Mesendoderm (in vitro differentiated cells): ENCODE measurements around the gene MESD.

ENCODE experiments used
- DNase-seq: peaks from one replicate; pipeline ENCODE4 v3.0.0; 2013
- H2AK5ac ChIP-seq: 2 replicates; pipeline ENCODE4 v1.6.1; 2013; ENCODE audit warnings: low read length, inconsistent platforms
- H2BK120ac ChIP-seq: 2 replicates; pipeline ENCODE4 v1.6.1; 2013; ENCODE audit warnings: low read depth, mild to moderate bottlenecking, low read length, moderate library complexity, mixed read lengths
- H2BK15ac ChIP-seq: replicated peaks from 2 replicates; pipeline ENCODE4 v1.6.1; 2013; ENCODE audit warnings: low read depth, mild to moderate bottlenecking, moderate library complexity
- H2BK5ac ChIP-seq: 2 replicates; pipeline ENCODE4 v1.6.1; 2013; ENCODE audit warnings: low read length, inconsistent platforms
- H3K18ac ChIP-seq: 2 replicates; pipeline ENCODE4 v1.6.1; 2013; ENCODE audit warnings: mild to moderate bottlenecking, low read length, mixed read lengths
- H3K23ac ChIP-seq: one replicate; pipeline ENCODE4 v1.6.1; 2013; ENCODE audit warnings: low read length
- H3K27ac ChIP-seq: 2 replicates; pipeline ENCODE4 v1.5.1; 2013; ENCODE audit warnings: low read depth, mild to moderate bottlenecking, inconsistent platforms, low read length, moderate library complexity
- H3K27me3 ChIP-seq: 2 replicates; pipeline ENCODE4 v1.6.1; 2013; ENCODE audit warnings: low read length, control low read depth, mild to moderate bottlenecking, inconsistent platforms; ENCODE audit not compliant: insufficient read depth, poor library complexity
- H3K36me3 ChIP-seq: 2 replicates; pipeline ENCODE4 v1.6.1; 2013; ENCODE audit warnings: low read length, inconsistent platforms; ENCODE audit not compliant: control insufficient read depth, insufficient read depth
- H3K4ac ChIP-seq: one replicate; pipeline ENCODE4 v1.6.1; 2013; ENCODE audit warnings: low read depth, mild to moderate bottlenecking, low read length, moderate library complexity
- H3K4me1 ChIP-seq: 2 replicates; pipeline ENCODE4 v1.6.1; 2013; ENCODE audit warnings: low read depth, low read length, inconsistent platforms; ENCODE audit not compliant: control insufficient read depth
- H3K4me2 ChIP-seq: 2 replicates; pipeline ENCODE4 v1.6.1; 2013; ENCODE audit warnings: low read length
- H3K4me3 ChIP-seq: 2 replicates; pipeline ENCODE4 v1.5.1; 2013; ENCODE audit warnings: mild to moderate bottlenecking, low read length
- H3K56ac ChIP-seq: one replicate; pipeline ENCODE4 v1.6.1; 2013; ENCODE audit warnings: low read length
- H3K79me1 ChIP-seq: 2 replicates; pipeline ENCODE4 v1.6.1; 2013; ENCODE audit warnings: low read length, inconsistent platforms
- H3K79me2 ChIP-seq: 2 replicates; pipeline ENCODE4 v1.6.1; 2013; ENCODE audit warnings: mild to moderate bottlenecking, low read length; ENCODE audit not compliant: control insufficient read depth, insufficient read depth
- H3K9ac ChIP-seq: 2 replicates; pipeline ENCODE4 v1.6.1; 2013; ENCODE audit warnings: low read length, inconsistent platforms
- H4K5ac ChIP-seq: one replicate; pipeline ENCODE4 v1.6.1; 2013; ENCODE audit warnings: low read length
- H4K8ac ChIP-seq: one replicate; pipeline ENCODE4 v1.6.1; 2013; ENCODE audit warnings: low read depth, mild to moderate bottlenecking, control low read depth, low read length, moderate library complexity
- WGBS: extraction: QIAGEN DNeasy Blood & Tissue Kit; methylation state at CpG from one replicate; pipeline ENCODE4 v1.1.7; 2013; ENCODE audit warnings: low lambda C conversion rate, missing lambda C conversion rate; ENCODE audit not compliant: insufficient coverage; ENCODE audit errors: extremely low coverage; 5-methylcytosine and 5-hydroxymethylcytosine counted together

Gene MESD

GRCh38 chr15:80931191-80931590, 58.4 kb downstream of the MESD start:
- H4K8ac ChIP-seq: no peak overlapping the region
- no peak overlapping the region for H2AK5ac ChIP-seq
- H3K79me2 ChIP-seq: no peaks in the 10 kb centered on the region
- no peak overlapping the region for H4K5ac ChIP-seq
- H2BK5ac ChIP-seq: no peak overlapping the region
- DNase-seq: no peak
- H3K56ac ChIP-seq: no peak overlapping the region
- H2BK120ac ChIP-seq: no peak overlapping the region
- no peak overlapping the region for H3K23ac ChIP-seq
- no peaks in the 10 kb centered on the region for H3K27me3 ChIP-seq
- no peak overlapping the region for H3K18ac ChIP-seq
- H3K79me1 ChIP-seq: no peaks in the 10 kb centered on the region
- no peak overlapping the region for H3K9ac ChIP-seq
- H3K4ac ChIP-seq: no peak overlapping the region
- no CpG with 5 or more reads among the region's 2 CpGs for WGBS
- H3K36me3 ChIP-seq: no peaks in the 10 kb centered on the region
- H3K4me2 ChIP-seq: no peak overlapping the region
- H3K4me3 ChIP-seq: no peak overlapping the region
- peaks cover 10% of the 10 kb centered on the region for H3K4me1 ChIP-seq
- no peak overlapping the region for H3K27ac ChIP-seq
- H2BK15ac ChIP-seq: no peak overlapping the region

DNA sequence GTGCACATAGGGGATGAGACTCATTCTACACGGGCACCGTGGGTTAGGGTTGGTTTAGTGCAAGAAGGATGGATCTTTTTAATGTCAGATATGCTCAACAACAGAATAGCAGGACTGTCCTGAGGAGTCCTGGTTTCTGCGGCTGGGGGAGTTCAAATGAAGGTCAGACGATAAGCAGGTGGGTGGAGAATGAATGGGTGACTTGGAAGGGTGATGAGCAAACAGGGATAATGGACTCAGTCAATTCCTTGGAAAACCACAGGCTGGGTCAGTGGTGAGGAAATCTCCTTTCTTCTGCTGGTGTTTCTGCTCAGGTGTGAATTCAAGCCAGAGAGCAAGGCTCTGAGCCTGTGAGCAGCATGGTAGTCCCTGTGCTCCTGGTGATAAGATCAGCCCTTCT, 59.9 kb downstream of the MESD start:
- H3K4ac ChIP-seq: no peak overlapping the region
- H2BK15ac ChIP-seq: no peak overlapping the region
- H3K9ac ChIP-seq: no peak overlapping the region
- H3K79me2 ChIP-seq: no peaks in the 10 kb centered on the region
- no peak overlapping the region for H3K23ac ChIP-seq
- H4K5ac ChIP-seq: no peak overlapping the region
- H3K56ac ChIP-seq: no peak overlapping the region
- no peak overlapping the region for H2AK5ac ChIP-seq
- no peaks in the 10 kb centered on the region for H3K36me3 ChIP-seq
- H3K4me1 ChIP-seq: peaks cover 3% of the 10 kb centered on the region
- no peak overlapping the region for H3K4me3 ChIP-seq
- H3K79me1 ChIP-seq: no peaks in the 10 kb centered on the region
- H3K18ac ChIP-seq: no peak overlapping the region
- no peak overlapping the region for H3K27ac ChIP-seq
- no peak overlapping the region for H2BK120ac ChIP-seq
- H2BK5ac ChIP-seq: no peak overlapping the region
- no CpG with 5 or more reads among the region's 4 CpGs for whole genome bisulfite sequencing
- no peak overlapping the region for H4K8ac ChIP-seq
- H3K27me3 ChIP-seq: no peaks in the 10 kb centered on the region
- no peak for DNase-seq
- no peak overlapping the region for H3K4me2 ChIP-seq

DNA sequence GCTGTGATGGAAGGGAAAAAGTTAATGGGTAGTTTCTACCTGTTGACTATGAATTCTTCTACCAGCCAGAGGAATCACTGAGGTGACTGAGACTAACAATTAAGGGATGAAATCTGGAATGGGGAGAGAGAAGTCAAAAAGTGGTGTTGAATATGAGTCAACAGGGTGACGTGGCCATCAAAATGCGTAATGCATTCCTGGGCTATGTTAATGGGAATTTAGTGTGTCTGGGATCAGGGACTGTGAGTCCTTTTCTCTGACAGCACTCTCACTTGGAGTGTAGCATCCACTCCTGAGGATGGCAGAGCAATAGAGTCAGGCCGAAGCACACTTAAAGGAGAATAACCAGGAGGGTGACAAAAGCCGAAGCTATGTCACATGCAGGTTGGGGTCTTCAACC, 60.4 kb downstream of the MESD start:
- H3K4ac ChIP-seq: no peak overlapping the region
- H3K23ac ChIP-seq: no peak overlapping the region
- H3K4me3 ChIP-seq: no peak overlapping the region
- no peak overlapping the region for H2BK5ac ChIP-seq
- H3K9ac ChIP-seq: no peak overlapping the region
- H3K4me2 ChIP-seq: no peak overlapping the region
- no peak overlapping the region for H2AK5ac ChIP-seq
- H4K5ac ChIP-seq: no peak overlapping the region
- no peaks in the 10 kb centered on the region for H3K79me2 ChIP-seq
- no peaks in the 10 kb centered on the region for H3K36me3 ChIP-seq
- DNase-seq: no peak
- no CpG with 5 or more reads among the region's 4 CpGs for WGBS
- no peak overlapping the region for H3K18ac ChIP-seq
- no peaks in the 10 kb centered on the region for H3K79me1 ChIP-seq
- no peaks in the 10 kb centered on the region for H3K27me3 ChIP-seq
- H3K56ac ChIP-seq: no peak overlapping the region
- H3K27ac ChIP-seq: no peak overlapping the region
- H4K8ac ChIP-seq: no peak overlapping the region
- H2BK15ac ChIP-seq: no peak overlapping the region
- H2BK120ac ChIP-seq: no peak overlapping the region
- H3K4me1 ChIP-seq: no peaks in the 10 kb centered on the region

GRCh38 chr15:80926126-80926525, 63.5 kb downstream of the MESD start:
- no peak overlapping the region for H2AK5ac ChIP-seq
- no peak overlapping the region for H2BK5ac ChIP-seq
- DNase-seq: no peak
- no peaks in the 10 kb centered on the region for H3K27me3 ChIP-seq
- no CpG with 5 or more reads among the region's 3 CpGs for WGBS
- no peak overlapping the region for H3K18ac ChIP-seq
- H3K56ac ChIP-seq: no peak overlapping the region
- no peak overlapping the region for H2BK15ac ChIP-seq
- H3K79me1 ChIP-seq: no peaks in the 10 kb centered on the region
- H3K4me2 ChIP-seq: no peak overlapping the region
- H4K5ac ChIP-seq: no peak overlapping the region
- H3K4me3 ChIP-seq: no peak overlapping the region
- no peak overlapping the region for H3K4ac ChIP-seq
- H4K8ac ChIP-seq: no peak overlapping the region
- no peaks in the 10 kb centered on the region for H3K4me1 ChIP-seq
- H3K9ac ChIP-seq: no peak overlapping the region
- H3K23ac ChIP-seq: no peak overlapping the region
- no peaks in the 10 kb centered on the region for H3K36me3 ChIP-seq
- H3K79me2 ChIP-seq: no peaks in the 10 kb centered on the region
- H3K27ac ChIP-seq: no peak overlapping the region
- no peak overlapping the region for H2BK120ac ChIP-seq

DNA sequence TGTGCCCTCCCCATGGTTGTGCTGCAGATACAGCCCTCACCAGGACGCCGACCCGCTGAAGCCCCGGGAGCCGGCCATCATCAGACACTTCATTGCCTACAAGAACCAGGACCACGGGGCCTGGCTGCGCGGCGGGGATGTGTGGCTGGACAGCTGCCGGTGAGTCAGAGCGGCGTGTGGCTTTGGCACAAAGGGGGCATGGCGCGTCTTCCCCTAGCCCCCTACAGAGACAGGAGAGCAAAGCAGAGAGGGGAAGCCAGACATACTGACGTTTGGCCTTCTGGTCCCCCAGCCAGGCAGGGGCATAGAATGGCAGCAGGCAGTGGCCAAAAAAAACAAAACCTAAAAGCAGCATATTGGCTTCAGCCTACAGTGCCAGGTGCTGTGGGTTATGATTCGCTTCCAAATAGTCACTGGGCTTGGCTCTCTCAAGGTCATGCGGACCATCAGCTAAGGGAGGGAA, 64.0 kb downstream of the MESD start:
- Histone ChIP-seq H2BK5ac (no peak overlapping the region), H3K27ac (no peak overlapping the region), H3K79me2 (no peaks in the 10 kb centered on the region), H3K56ac (no peak overlapping the region), H3K79me1 (no peaks in the 10 kb centered on the region), H3K27me3 (no peaks in the 10 kb centered on the region), H3K23ac (no peak overlapping the region), H2BK120ac (no peak overlapping the region), H3K18ac (no peak overlapping the region), H3K4me3 (no peak overlapping the region), H3K9ac (no peak overlapping the region), H3K4me2 (no peak overlapping the region), H2BK15ac (no peak overlapping the region), H2AK5ac (no peak overlapping the region), H3K36me3 (no peaks in the 10 kb centered on the region), H4K8ac (no peak overlapping the region), H4K5ac (no peak overlapping the region), H3K4ac (no peak overlapping the region), H3K4me1 (no peaks in the 10 kb centered on the region)
- DNase-seq: no peak
- WGBS: no CpG with 5 or more reads among the region's 17 CpGs

- H3K27ac ChIP-seq: no peak overlapping the region
- H2AK5ac ChIP-seq: no peak overlapping the region
- H2BK5ac ChIP-seq: no peak overlapping the region
- no peak overlapping the region for H3K4me2 ChIP-seq
- no peaks in the 10 kb centered on the region for H3K79me2 ChIP-seq
- no peak for DNase-seq
- H4K8ac ChIP-seq: no peak overlapping the region
- H3K56ac ChIP-seq: no peak overlapping the region
- no peak overlapping the region for H4K5ac ChIP-seq
- H2BK15ac ChIP-seq: no peak overlapping the region
- no peaks in the 10 kb centered on the region for H3K79me1 ChIP-seq
- no peak overlapping the region for H2BK120ac ChIP-seq
- no peak overlapping the region for H3K18ac ChIP-seq
- no peak overlapping the region for H3K4me3 ChIP-seq
- no peaks in the 10 kb centered on the region for H3K4me1 ChIP-seq
- no peaks in the 10 kb centered on the region for H3K27me3 ChIP-seq
- no CpG with 5 or more reads among the region's 4 CpGs for WGBS
- no peak overlapping the region for H3K4ac ChIP-seq
- no peak overlapping the region for H3K23ac ChIP-seq
- H3K9ac ChIP-seq: no peak overlapping the region
- H3K36me3 ChIP-seq: no peaks in the 10 kb centered on the region
These were observed 65.3 kb downstream of the MESD start for GRCh38 chr15:80924278-80924677.
